NB4 (cell line): Measurements from ENCODE around the gene SLC12A6.

Experiments
- DNase-seq: peaks from one replicate; pipeline ENCODE4 v3.0.0; 2010; ENCODE audit warnings: low read depth
- H3K4me3 ChIP-seq: one replicate; pipeline ENCODE4 v1.5.1; 2011; ENCODE audit warnings: mild to moderate bottlenecking, low read depth, low read length, moderate library complexity
- CTCF ChIP-seq: IDR thresholded peaks from one replicate; pipeline ENCODE4 v1.5.1; 2012; ENCODE audit warnings: low read depth, low read length
- MAX ChIP-seq: IDR thresholded peaks from 2 replicates; pipeline ENCODE4 v1.6.1; 2011; ENCODE audit warnings: low read depth, low read length
- MYC ChIP-seq: IDR thresholded peaks from 2 replicates; pipeline ENCODE4 v1.6.1; 2011; ENCODE audit warnings: low read depth, low read length
- POLR2A ChIP-seq: IDR thresholded peaks from 2 replicates; pipeline ENCODE4 v1.6.1; 2011; ENCODE audit warnings: mild to moderate bottlenecking; ENCODE audit not compliant: insufficient read length; ENCODE audit errors: extremely low read depth

The SLC12A6 gene

GRCh38 chr15:34280193-34280592 is 57.4 kb downstream of the SLC12A6 start:
- DNase-seq: no peak
- H3K4me3 ChIP-seq: no peak overlapping the region

GRCh38 chr15:34279368-34279767 is 58.2 kb downstream of the SLC12A6 start:
- H3K4me3 ChIP-seq: no peak overlapping the region
- DNase-seq: no peak
- TF ChIP-seq CTCF (no peak), MYC (no peak), POLR2A (no peak), MAX (no peak)

More at GRCh38 chr15:34280193-34280592, 57.4 kb downstream of the SLC12A6 start:
- no peak for TF ChIP-seq MYC
- TF ChIP-seq MAX: no peak
- no peak for TF ChIP-seq POLR2A
- no peak for TF ChIP-seq CTCF

GRCh38 chr15:34275721-34276120 is 61.9 kb downstream of the SLC12A6 start:
- no peak for TF ChIP-seq CTCF
- TF ChIP-seq POLR2A: no peak
- no peak for TF ChIP-seq MAX
- no peak for TF ChIP-seq MYC
- no peak overlapping the region for H3K4me3 ChIP-seq
- no peak for DNase-seq

- no peak for DNase-seq
- H3K4me3 ChIP-seq: no peak overlapping the region
- no peak for TF ChIP-seq POLR2A
- no peak for TF ChIP-seq CTCF
- no peak for TF ChIP-seq MYC
- TF ChIP-seq MAX: no peak
Observed at GRCh38 chr15:34275154-34275553, 62.4 kb downstream of the SLC12A6 start.

- TF ChIP-seq MAX: no peak
- no peak for TF ChIP-seq POLR2A
- TF ChIP-seq CTCF: no peak
- no peak for TF ChIP-seq MYC
- H3K4me3 ChIP-seq: no peak overlapping the region
- peak; percentile 62 for DNase-seq
Observed at GRCh38 chr15:34271493-34271892, 66.1 kb downstream of the SLC12A6 start.

GRCh38 chr15:34266751-34267150 is 70.8 kb downstream of the SLC12A6 start:
- no peak for TF ChIP-seq MAX
- no peak for TF ChIP-seq MYC
- DNase-seq: no peak
- no peak overlapping the region for H3K4me3 ChIP-seq
